ENCODE measurements around the gene FBXO10. TPM values are rescaled to one million over a fixed set of nuclear protein-coding genes. Genes with fewer than 3 reads are reported as not detected.

FBXO10 gene
- total RNA-seq, 1 donor, result 28.6 TPM

GRCh38 chr9:37623267-37623666, 47.1 kb upstream of the FBXO10 start:
- peaks cover 10% of the 10 kb centered on the region for H3K27me3 ChIP-seq (ENCODE audit: insufficient read depth, low read length)
- H3K4me1 ChIP-seq (ENCODE audit: insufficient read depth, low read length), result peaks cover 7% of the 10 kb centered on the region
- no peaks in the 10 kb centered on the region for H4K20me1 ChIP-seq (ENCODE audit: insufficient read depth, low read length)
- TF ChIP-seq, protein P1, sequence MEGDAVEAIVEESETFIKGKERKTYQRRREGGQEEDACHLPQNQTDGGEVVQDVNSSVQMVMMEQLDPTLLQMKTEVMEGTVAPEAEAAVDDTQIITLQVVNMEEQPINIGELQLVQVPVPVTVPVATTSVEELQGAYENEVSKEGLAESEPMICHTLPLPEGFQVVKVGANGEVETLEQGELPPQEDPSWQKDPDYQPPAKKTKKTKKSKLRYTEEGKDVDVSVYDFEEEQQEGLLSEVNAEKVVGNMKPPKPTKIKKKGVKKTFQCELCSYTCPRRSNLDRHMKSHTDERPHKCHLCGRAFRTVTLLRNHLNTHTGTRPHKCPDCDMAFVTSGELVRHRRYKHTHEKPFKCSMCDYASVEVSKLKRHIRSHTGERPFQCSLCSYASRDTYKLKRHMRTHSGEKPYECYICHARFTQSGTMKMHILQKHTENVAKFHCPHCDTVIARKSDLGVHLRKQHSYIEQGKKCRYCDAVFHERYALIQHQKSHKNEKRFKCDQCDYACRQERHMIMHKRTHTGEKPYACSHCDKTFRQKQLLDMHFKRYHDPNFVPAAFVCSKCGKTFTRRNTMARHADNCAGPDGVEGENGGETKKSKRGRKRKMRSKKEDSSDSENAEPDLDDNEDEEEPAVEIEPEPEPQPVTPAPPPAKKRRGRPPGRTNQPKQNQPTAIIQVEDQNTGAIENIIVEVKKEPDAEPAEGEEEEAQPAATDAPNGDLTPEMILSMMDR (IDR thresholded peaks at IDR 0.05; ENCODE audit: extremely low read depth, low read depth, low read length), result no peak
- no peaks in the 10 kb centered on the region for H3K9me3 ChIP-seq (ENCODE audit: low read depth, low read length)
- H3K79me2 ChIP-seq (ENCODE audit: insufficient read depth, low read length), result no peaks in the 10 kb centered on the region
- H2AFZ ChIP-seq (ENCODE audit: low read length), result no peak overlapping the region
- no peak overlapping the region for H3K27ac ChIP-seq (ENCODE audit: low read depth, low read length)
- no peaks in the 10 kb centered on the region for H3K36me3 ChIP-seq (ENCODE audit: insufficient read depth, low read length)
- H3K4me3 ChIP-seq (ENCODE audit: insufficient read depth, low read length), result no peak overlapping the region
- H3K4me2 ChIP-seq (ENCODE audit: insufficient read depth, low read length), result no peak overlapping the region
- DNase-seq (ENCODE audit: insufficient read length, low spot score, missing footprints), result no peak

GRCh38 chr9:37622462-37622861, 46.3 kb upstream of the FBXO10 start:
- H3K36me3 ChIP-seq (ENCODE audit: insufficient read depth, low read length), result no peaks in the 10 kb centered on the region
- no peak overlapping the region for H3K4me2 ChIP-seq (ENCODE audit: insufficient read depth, low read length)
- H3K9me3 ChIP-seq (ENCODE audit: low read depth, low read length), result no peaks in the 10 kb centered on the region
- DNase-seq (ENCODE audit: insufficient read length, low spot score, missing footprints), result no peak
- no peaks in the 10 kb centered on the region for H3K79me2 ChIP-seq (ENCODE audit: insufficient read depth, low read length)
- no peak overlapping the region for H3K27ac ChIP-seq (ENCODE audit: low read depth, low read length)
- no peak overlapping the region for H2AFZ ChIP-seq (ENCODE audit: low read length)
- H4K20me1 ChIP-seq (ENCODE audit: insufficient read depth, low read length), result no peaks in the 10 kb centered on the region
- H3K4me1 ChIP-seq (ENCODE audit: insufficient read depth, low read length), result peaks cover 13% of the 10 kb centered on the region
- no peak overlapping the region for H3K4me3 ChIP-seq (ENCODE audit: insufficient read depth, low read length)
- TF ChIP-seq, protein P1 (IDR thresholded peaks at IDR 0.05; ENCODE audit: extremely low read depth, low read depth, low read length), result no peak
- H3K27me3 ChIP-seq (ENCODE audit: insufficient read depth, low read length), result peaks cover 7% of the 10 kb centered on the region

GRCh38 chr9:37621273-37622121, 45.3 kb upstream of the FBXO10 start:
- peaks cover 13% of the 10 kb centered on the region for H3K4me1 ChIP-seq (ENCODE audit: insufficient read depth, low read length)

DNA sequence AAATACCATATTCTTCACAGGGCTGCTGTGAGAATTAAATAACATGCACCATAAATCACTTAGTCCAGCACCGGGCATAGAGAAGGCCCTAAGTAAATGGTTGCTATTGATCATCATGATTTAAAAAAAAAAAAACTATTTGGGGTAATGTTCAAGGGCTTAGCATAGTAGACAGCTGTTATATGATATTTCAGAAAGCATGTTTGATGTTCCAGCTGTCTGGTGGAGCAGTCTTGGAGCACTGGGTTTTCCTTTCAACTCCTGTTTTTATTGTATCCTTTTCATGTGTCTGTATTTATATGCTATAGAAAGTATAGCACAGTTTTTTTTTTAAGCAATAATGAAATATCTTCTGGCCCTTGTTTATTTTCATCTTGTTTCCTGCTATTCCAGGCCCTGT, 44.2 kb upstream of the FBXO10 start:
- DNase-seq (ENCODE audit: insufficient read length, low spot score, missing footprints), result no peak
- Histone ChIP-seq H4K20me1 (ENCODE audit: insufficient read depth, low read length) (no peaks in the 10 kb centered on the region), H3K27me3 (ENCODE audit: insufficient read depth, low read length) (peaks cover 2% of the 10 kb centered on the region), H3K4me1 (ENCODE audit: insufficient read depth, low read length) (peaks cover 13% of the 10 kb centered on the region), H3K4me3 (ENCODE audit: insufficient read depth, low read length) (no peak overlapping the region), H3K27ac (ENCODE audit: low read depth, low read length) (no peak overlapping the region), H3K9me3 (ENCODE audit: low read depth, low read length) (no peaks in the 10 kb centered on the region), H2AFZ (ENCODE audit: low read length) (no peak overlapping the region), H3K79me2 (ENCODE audit: insufficient read depth, low read length) (no peaks in the 10 kb centered on the region), H3K36me3 (ENCODE audit: insufficient read depth, low read length) (no peaks in the 10 kb centered on the region), H3K4me2 (ENCODE audit: insufficient read depth, low read length) (no peak overlapping the region)
- TF ChIP-seq, protein P1 (IDR thresholded peaks at IDR 0.05; ENCODE audit: extremely low read depth, low read depth, low read length), result no peak

More at GRCh38 chr9:37621273-37622121, 45.3 kb upstream of the FBXO10 start:
- Histone ChIP-seq H4K20me1 (ENCODE audit: insufficient read depth, low read length) (no peaks in the 10 kb centered on the region), H3K9me3 (ENCODE audit: low read depth, low read length) (no peaks in the 10 kb centered on the region), H3K27ac (ENCODE audit: low read depth, low read length) (no peak overlapping the region), H3K79me2 (ENCODE audit: insufficient read depth, low read length) (no peaks in the 10 kb centered on the region), H3K4me2 (ENCODE audit: insufficient read depth, low read length) (no peak overlapping the region), H3K4me3 (ENCODE audit: insufficient read depth, low read length) (no peak overlapping the region), H2AFZ (ENCODE audit: low read length) (no peak overlapping the region), H3K27me3 (ENCODE audit: insufficient read depth, low read length) (peaks cover 2% of the 10 kb centered on the region), H3K36me3 (ENCODE audit: insufficient read depth, low read length) (no peaks in the 10 kb centered on the region)
- TF ChIP-seq, protein P1 (IDR thresholded peaks at IDR 0.05; ENCODE audit: extremely low read depth, low read depth, low read length), result no peak
- no peak for DNase-seq (ENCODE audit: insufficient read length, low spot score, missing footprints)
